Osteoblast (primary cell): ENCODE measurements around the gene TMTC2. TPM values are rescaled to one million over a fixed set of nuclear protein-coding genes. Genes with fewer than 3 reads are reported as not detected.

Experiments used
- DNase-seq: peaks from one replicate; pipeline ENCODE4 v3.0.0; 2011; ENCODE audit warnings: low spot score, mixed read lengths; ENCODE audit not compliant: insufficient read length; ENCODE audit errors: missing footprints
- H2AFZ ChIP-seq: 2 replicates; pipeline ENCODE4 v1.6.0; 2011; ENCODE audit warnings: mild to moderate bottlenecking, low read length
- H3K27ac ChIP-seq: 2 replicates; pipeline ENCODE4 v1.5.1; 2011; ENCODE audit warnings: mild to moderate bottlenecking, low read depth, low read length, moderate library complexity
- H3K27me3 ChIP-seq: 2 replicates; pipeline ENCODE4 v1.6.0; 2012; ENCODE audit warnings: mild to moderate bottlenecking, control low read depth, inconsistent platforms, low read length, moderate library complexity; ENCODE audit not compliant: insufficient read depth
- H3K36me3 ChIP-seq: 2 replicates; pipeline ENCODE4 v1.5.1; 2011; ENCODE audit warnings: mild to moderate bottlenecking, low read length, control low read depth, moderate library complexity; ENCODE audit not compliant: insufficient read depth
- H3K4me1 ChIP-seq: 2 replicates; pipeline ENCODE4 v1.5.1; 2011; ENCODE audit warnings: mild to moderate bottlenecking, low read length, control low read depth, moderate library complexity; ENCODE audit not compliant: insufficient read depth
- H3K4me2 ChIP-seq: 2 replicates; pipeline ENCODE4 v1.6.0; 2011; ENCODE audit warnings: mild to moderate bottlenecking, low read length; ENCODE audit not compliant: insufficient read depth
- H3K4me3 ChIP-seq: fragments of 200-600 bp; sonication (generic); 3 replicates; pipeline ENCODE4 v1.5.1; 2012; ENCODE audit warnings: mild to moderate bottlenecking, low read length, inconsistent platforms; ENCODE audit not compliant: insufficient read depth
- H3K79me2 ChIP-seq: 2 replicates; pipeline ENCODE4 v1.6.0; 2012; ENCODE audit warnings: mild to moderate bottlenecking, low read length, control low read depth, inconsistent platforms; ENCODE audit not compliant: insufficient read depth
- H3K9me3 ChIP-seq: 2 replicates; pipeline ENCODE4 v1.5.1; 2011; ENCODE audit warnings: low read depth, low read length, control low read depth
- H4K20me1 ChIP-seq: 2 replicates; pipeline ENCODE4 v1.6.0; 2012; ENCODE audit warnings: mild to moderate bottlenecking, low read length, control low read depth; ENCODE audit not compliant: insufficient read depth
- total RNA-seq: library from RNA; depleted of rRNA; stranded (reverse); fragments of >200 nt; gene quantifications from 2 replicates; pipeline ENCODE4 v1.2.3, GENCODE V29; 2012
- TF ChIP-seq, protein P1 (sequence below): IDR thresholded peaks from 2 replicates; pipeline ENCODE4 v1.5.1; 2011; ENCODE audit warnings: mild to moderate bottlenecking, low read depth, low read length, moderate library complexity; ENCODE audit errors: extremely low read depth

The TMTC2 gene
- total RNA-seq, 1 donor, result 2.5 TPM

DNA sequence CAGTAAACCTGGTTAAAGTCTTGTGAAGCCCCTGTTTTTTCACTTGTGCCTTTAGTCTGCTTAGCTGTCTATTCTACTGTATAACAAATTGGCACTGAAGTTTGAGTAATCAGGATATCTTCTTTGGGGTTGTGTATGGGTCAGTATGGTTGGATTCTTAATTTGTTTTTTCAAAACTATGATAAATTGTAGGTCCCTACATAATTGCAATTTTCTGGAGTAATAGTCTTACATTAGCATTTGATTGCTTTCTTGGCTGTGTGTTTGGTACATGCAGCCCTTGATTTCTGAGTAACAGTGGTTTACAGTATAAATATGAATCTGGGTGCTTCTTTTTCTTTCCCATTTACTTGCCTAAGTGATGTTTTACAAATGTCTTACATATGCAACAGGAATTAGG is 186.6 kb downstream of the TMTC2 start:
- no peak for DNase-seq
- H3K27me3 ChIP-seq, result no peaks in the 10 kb centered on the region
- H3K36me3 ChIP-seq, result no peaks in the 10 kb centered on the region
- no peak overlapping the region for H3K4me3 ChIP-seq
- H2AFZ ChIP-seq, result no peak overlapping the region
- TF ChIP-seq, protein P1, sequence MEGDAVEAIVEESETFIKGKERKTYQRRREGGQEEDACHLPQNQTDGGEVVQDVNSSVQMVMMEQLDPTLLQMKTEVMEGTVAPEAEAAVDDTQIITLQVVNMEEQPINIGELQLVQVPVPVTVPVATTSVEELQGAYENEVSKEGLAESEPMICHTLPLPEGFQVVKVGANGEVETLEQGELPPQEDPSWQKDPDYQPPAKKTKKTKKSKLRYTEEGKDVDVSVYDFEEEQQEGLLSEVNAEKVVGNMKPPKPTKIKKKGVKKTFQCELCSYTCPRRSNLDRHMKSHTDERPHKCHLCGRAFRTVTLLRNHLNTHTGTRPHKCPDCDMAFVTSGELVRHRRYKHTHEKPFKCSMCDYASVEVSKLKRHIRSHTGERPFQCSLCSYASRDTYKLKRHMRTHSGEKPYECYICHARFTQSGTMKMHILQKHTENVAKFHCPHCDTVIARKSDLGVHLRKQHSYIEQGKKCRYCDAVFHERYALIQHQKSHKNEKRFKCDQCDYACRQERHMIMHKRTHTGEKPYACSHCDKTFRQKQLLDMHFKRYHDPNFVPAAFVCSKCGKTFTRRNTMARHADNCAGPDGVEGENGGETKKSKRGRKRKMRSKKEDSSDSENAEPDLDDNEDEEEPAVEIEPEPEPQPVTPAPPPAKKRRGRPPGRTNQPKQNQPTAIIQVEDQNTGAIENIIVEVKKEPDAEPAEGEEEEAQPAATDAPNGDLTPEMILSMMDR, result no peak
- H3K27ac ChIP-seq, result no peak overlapping the region
- H3K79me2 ChIP-seq, result no peaks in the 10 kb centered on the region
- H4K20me1 ChIP-seq, result no peaks in the 10 kb centered on the region
- no peaks in the 10 kb centered on the region for H3K9me3 ChIP-seq
- no peaks in the 10 kb centered on the region for H3K4me1 ChIP-seq
- H3K4me2 ChIP-seq, result no peak overlapping the region

DNA sequence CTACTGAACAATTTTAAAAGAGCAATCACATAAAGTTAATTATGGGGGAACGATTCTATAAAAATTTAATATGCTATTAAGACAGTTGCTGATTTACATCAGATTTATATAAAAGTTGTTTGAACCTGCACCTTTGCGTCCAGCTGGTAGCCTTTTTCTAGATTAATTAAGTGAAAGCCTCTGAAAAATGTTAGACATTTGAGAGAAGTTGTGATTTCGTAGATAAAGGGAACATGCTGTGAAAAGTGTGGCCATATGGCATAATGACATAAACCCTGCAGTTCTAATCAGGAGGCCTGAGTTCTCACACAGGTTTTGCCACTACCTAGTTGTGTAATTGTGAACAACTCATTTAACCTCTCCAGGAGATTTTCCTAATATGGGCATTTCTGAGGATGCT is 187.2 kb downstream of the TMTC2 start:
- no peak overlapping the region for H3K4me3 ChIP-seq
- no peak overlapping the region for H3K4me2 ChIP-seq
- H3K27me3 ChIP-seq, result no peaks in the 10 kb centered on the region
- H4K20me1 ChIP-seq, result no peaks in the 10 kb centered on the region
- no peaks in the 10 kb centered on the region for H3K79me2 ChIP-seq
- H3K4me1 ChIP-seq, result no peaks in the 10 kb centered on the region
- H3K27ac ChIP-seq, result no peak overlapping the region
- no peak overlapping the region for H2AFZ ChIP-seq
- no peaks in the 10 kb centered on the region for H3K36me3 ChIP-seq
- no peak for DNase-seq
- TF ChIP-seq, protein P1, result no peak
- no peaks in the 10 kb centered on the region for H3K9me3 ChIP-seq

DNA sequence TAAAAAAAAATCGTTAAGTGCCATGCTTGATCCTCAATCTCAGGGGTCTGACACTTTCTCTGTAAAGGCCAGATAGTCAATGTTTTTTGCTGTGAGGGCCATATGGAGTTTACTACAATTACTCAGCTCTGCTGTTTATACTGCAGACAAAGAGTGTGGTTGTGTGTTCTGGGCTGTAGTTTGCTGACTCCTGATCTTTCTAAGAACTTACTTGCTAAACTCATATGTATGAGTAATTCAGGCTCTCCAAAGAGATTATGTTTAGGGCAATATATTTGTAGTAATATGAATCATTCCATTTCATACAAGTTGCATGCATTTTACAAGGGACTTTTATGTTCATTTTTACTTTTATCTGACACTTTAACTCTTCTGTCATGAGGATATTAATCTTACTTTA is 188.2 kb downstream of the TMTC2 start:
- no peaks in the 10 kb centered on the region for H3K9me3 ChIP-seq
- H3K79me2 ChIP-seq, result no peaks in the 10 kb centered on the region
- H2AFZ ChIP-seq, result no peak overlapping the region
- DNase-seq, result no peak
- no peak overlapping the region for H3K4me2 ChIP-seq
- H4K20me1 ChIP-seq, result no peaks in the 10 kb centered on the region
- no peak overlapping the region for H3K4me3 ChIP-seq
- TF ChIP-seq, protein P1, result no peak
- no peaks in the 10 kb centered on the region for H3K36me3 ChIP-seq
- no peaks in the 10 kb centered on the region for H3K27me3 ChIP-seq
- no peaks in the 10 kb centered on the region for H3K4me1 ChIP-seq
- no peak overlapping the region for H3K27ac ChIP-seq

DNA sequence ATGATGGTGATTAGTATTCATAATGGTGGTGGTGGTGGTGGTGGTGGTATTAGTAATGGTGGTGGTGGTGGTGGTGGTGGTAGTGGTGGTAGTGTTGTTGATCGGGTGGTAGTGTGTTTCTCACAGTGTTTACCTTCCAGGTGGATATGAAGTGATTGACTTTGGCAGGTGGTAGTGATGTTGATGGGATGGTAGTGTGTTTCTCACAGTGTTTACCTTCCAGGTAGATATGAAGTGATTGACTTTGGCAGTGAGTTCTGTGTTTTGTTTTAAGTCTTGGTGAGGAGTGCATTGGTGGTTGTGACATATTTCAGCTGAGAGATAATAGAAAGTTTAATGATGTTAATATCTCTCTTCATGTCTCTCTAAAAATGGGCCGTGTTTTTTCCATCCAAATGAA is 189.4 kb downstream of the TMTC2 start:
- DNase-seq, result no peak
- no peaks in the 10 kb centered on the region for H4K20me1 ChIP-seq
- H3K27ac ChIP-seq, result no peak overlapping the region
- no peaks in the 10 kb centered on the region for H3K79me2 ChIP-seq
- no peak overlapping the region for H3K4me3 ChIP-seq
- no peaks in the 10 kb centered on the region for H3K4me1 ChIP-seq
- TF ChIP-seq, protein P1, result no peak
- no peaks in the 10 kb centered on the region for H3K9me3 ChIP-seq
- no peaks in the 10 kb centered on the region for H3K27me3 ChIP-seq
- H3K36me3 ChIP-seq, result no peaks in the 10 kb centered on the region
- H3K4me2 ChIP-seq, result no peak overlapping the region
- H2AFZ ChIP-seq, result no peak overlapping the region
